Fibroblast of skin of abdomen (primary cell): ENCODE results near the gene APOBEC2.
A peak's percentile ranks its signal among the peaks of the same experiment; 100 is the strongest.

Experiments used
- DNase-seq: peaks from one replicate; pipeline ENCODE4 v3.0.0-alpha.2; 2013

The APOBEC2 gene

DNA sequence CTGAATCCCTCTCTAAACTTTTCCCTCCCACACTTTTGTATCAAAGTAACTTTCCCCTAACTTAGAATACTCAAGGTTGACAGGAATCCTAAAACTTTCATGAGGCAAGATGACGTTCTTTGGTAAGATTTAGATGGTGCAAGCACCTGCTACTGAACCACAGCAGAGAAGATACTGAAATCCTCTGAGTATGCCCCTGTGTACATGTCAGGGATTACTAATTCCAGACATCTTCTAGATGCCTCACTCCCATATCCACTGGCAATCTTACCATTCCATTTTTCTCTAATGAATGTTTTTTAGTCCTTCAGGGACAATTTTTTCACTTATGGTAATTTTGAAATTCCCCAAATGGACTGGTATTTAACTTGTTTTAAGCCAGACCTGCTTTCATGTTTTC is 9.1 kb downstream of the APOBEC2 start:
- no peak for DNase-seq

DNA sequence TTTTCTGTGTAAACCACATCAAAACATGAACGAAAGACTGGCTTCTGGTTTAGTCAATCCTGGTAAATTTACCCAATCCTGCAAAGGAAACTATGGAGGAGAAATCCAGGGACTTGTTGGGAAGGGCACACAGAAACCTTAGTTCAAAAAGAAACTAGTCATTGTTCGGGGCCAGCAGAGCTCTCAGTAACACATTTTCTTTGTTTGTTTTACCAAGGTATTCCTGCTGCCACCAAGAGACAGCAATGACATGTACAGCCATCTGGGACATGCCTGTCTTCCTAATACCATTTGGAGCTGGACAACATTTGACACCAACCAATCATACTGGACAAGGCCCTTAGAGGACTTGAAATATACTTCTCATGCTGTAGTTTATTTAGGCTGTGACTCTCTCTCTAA is 10.9 kb downstream of the APOBEC2 start:
- DNase-seq = no peak

DNA sequence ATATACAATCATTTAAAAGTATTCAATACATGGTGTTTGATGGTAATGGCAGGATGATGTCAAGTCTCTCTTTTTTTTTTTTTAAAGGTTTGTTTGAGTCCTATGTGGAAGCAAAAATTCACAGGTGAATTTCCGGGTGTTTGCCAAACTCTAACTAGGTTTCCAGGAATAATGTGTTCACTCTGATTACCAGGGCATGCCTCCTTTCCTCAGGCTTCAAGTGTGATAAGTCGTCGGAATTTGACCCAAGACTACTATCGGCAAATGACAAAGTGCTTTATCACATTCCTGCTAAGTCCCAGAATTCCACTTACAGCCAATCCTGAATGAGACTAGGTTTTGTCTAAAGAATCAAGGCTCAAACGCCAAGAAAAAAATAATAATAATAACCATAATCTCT is 11.8 kb downstream of the APOBEC2 start:
- DNase-seq = no peak

DNA sequence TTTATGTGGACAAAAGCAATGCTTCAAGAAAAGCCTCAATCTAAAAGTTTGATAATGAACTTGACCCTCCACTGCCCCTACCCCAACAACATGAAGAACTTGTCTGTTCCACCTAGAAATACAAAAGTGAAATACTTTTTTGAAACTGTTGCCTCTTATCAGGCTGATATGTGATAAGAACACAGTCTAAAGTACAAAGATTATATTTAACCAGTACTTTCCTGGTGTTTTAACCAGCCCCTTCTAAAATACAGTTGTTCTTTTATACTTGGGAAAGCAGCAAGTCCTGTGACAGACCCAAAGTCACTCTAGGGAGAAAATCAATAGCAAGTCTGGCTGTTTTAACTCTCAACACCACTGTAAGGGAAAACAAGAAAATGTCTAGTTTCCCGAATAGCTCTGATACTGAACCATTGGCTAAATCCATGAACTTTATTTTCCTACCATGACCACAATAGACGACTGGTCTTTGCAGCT is 12.6 kb downstream of the APOBEC2 start:
- DNase-seq = no peak

DNA sequence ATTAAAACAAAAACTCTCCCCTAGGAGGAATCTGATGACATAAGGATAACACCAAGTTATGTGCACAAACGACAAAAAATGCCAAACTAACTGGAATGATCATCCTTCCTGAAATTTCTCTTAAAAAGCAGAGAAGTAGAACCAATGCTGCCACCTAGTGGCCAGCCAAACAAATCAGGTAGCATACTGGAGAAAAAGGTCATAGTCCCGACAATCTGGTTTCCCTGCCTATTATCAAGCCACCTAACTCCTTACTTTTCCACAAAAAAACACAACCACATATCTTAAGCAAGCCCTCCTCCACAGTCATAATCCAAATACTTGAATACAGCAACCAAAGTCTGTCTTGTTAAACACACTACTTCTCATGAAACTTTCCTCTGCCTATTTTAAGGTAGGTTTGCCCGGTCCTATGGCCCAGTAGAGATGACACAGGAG is 13.9 kb downstream of the APOBEC2 start:
- peak; percentile 78 for DNase-seq

DNA sequence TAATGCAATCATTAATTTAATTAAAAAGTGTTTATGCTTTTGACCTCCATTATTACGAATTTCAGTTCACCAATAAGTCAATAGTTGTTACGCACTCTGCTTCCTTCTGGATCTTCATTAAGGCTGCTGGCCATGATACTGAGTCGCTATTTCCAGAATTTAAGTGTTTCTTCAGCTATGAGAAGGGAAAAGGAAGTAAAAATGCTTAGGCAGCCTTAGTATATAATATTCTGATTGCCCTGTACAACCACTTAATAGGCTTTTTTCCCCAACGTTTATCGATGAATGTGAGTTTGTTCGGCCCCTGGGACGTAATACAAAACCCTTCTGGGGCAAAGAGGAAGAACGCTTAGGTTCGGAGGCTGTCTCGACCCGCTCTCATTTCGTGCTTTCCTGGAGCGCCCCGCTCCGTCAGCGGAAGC is 18.5 kb downstream of the APOBEC2 start:
- no peak for DNase-seq

DNA sequence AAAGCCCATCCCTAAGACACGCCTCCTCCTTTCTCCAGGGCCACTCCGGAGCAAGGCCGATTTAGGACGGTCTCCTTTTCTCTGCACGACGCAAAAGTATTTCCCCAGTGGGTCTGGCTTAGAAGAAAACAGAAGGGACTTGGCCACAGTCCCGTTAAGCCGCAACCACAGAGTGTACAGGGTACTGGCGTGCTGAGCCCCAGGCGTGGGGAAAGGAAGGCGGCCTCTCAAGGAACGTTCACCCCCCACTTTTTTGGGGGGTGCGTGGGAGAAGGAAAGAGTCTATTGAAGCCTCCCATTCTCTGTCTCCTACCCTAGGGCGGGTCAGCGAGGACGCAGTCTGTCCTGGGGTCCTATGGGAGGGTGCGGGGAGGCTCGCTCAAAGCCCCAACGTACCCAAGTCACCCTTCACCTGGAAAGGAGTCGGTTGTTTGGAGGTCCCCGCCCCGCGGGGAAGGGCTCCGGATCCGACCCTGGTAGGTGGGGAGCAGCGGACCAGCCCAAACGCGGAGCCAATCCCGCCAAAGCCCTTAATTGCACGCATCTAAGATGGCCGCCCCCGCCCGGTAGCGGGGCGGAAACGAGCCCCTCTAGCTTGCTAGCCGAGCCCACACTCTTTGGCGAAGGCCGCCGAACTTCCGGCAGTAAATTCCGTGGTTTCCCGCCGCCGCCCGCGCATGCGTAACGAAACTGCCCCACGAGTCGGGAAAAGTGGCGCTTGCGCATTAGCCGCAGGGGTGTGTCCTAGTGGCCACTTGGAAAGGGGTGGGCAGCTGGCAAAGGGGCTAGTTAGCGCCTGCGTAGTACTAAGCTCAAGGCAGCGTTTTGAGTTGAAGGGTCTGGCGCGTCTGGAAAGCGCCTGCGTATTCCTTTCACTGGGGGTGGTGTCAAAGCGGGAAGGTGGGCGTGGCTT is 19.2 kb downstream of the APOBEC2 start, which contains the start of gene OARD1:
Gene OARD1 (minus strand): TSS at position 434 of the 913 bp plus-strand sequence. CDS start 722 bp downstream, outside the sequence.
- DNase-seq = peak; percentile 100

DNA sequence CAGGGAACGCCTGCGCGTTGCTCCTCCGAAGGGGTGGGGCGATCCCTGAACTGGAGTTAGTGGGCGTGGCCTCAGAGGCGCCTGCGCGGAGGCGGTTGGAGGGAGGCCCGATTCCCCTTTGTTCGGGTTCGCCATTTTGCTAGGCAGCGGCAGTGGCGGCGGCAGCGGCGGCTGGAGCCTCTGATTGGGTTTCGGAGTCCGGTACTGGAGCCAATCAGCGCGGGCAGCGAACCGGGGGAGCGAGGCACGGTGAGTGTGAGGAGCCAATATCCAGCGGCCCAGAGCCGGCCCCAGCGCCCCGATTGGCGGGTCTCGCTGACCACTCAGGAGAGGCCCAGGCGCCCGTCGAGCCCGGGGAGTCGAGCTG is 19.8 kb downstream of the APOBEC2 start, which contains the start of gene NFYA:
Gene NFYA (plus strand): TSS at position 139 of the 367 bp plus-strand sequence. CDS start 6,116 bp downstream, outside the sequence.
- peak; percentile 99 for DNase-seq

DNA sequence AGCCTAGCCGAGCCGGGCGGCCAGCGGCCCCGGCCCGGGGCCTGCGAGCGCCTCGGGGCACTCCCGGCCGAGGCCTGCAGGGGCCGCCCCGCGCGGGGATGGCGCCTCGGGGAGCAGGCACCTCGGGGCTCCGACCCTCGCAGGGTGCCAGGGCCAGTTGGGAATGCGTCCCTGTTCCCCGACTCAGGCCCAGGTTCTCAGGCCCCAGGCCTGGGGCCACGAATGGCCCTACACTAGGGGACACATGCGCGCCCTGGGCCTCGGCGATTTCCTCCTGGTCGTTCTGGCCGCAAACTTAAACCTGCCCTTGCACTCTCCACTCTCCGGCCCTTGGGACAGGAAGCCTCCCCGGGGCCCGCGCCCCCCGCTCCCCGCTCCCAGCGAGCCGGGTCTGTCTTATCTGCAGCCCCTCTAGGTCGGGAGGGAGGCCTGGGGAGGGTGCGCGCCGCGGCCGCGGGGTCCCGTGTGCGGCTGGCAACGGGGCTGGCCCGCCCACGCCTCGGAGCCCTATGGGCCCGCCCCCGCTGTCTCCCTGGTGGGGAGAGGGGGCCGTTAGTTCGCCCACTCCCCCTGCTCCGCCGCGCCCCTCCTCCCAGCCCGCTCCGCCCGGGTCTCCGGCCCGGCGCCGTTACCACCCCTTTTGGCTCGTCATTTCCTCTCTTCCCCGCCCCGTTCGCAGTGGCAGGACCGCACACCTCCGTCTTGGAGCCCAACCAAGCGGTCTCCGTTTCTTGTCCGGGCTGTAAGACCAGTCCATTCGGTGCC is 20.4 kb downstream of the APOBEC2 start:
- DNase-seq = peak; percentile 80

DNA sequence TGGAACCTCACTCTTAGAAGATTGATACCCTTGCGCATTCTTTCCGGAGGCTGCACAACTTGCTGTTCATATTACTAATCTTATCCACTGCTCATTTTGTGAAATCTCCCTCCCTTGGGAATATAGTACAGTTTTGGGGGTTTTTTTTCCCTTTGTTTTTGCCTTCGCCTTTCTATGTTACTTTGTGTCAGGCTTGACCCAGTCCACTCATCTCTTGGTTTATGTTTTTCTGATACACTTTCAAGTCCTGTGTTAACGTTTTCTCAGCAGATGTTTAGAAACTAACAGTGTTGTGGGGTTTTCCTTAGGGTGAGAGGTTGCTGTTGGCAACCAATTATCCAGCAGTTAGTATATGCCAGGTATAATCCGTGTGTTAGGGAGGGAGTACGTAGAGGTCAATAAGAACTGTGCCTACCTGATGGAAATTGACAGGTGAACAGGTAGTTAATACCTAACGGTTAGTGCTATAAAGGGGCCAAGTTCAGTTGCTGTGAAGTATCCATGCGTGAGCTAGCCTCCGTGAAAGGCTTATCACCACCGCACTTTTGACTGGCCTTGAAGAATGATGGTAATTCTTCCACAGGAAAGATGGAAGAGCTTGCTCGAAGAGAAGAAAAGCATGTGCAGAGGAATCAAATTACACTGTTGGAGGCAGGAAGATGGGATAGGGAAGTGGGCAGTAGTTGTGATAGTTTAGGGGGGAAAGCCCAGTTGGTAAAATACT is 21.1 kb downstream of the APOBEC2 start:
- DNase-seq = peak; percentile 26

DNA sequence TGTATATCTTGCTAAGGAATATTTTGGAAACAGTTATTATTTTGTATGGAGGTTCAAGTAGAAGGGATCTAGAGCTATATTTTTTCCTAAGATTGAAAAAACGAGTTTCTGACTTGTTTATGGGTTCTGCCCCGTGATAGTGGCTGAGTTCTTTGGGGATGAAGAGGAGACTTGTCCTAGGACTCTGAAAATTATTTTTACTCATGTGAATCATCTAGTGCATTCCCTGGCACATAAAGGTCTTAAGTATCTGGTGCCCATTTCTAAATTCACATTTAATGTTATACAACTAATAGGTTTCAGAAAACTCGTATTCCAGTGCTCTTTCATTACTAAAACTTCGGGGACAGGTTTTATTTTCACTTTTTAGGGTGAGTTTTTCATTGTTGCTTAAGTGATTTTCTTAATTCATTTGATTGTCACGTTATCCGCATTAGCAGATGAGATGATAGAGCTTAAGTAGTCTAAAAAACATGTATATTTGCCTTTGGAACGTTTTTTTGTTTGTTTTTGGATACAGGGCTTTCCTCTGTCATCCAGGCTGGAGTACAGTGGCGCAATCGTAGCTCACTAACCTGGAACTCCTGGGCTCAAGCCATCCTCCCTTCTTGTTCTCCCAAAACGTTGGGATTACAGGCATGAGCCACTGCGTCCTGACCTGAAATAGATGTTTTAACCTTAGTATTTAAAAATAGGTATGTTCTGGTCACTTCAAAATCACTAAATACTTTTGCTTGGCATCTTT is 21.9 kb downstream of the APOBEC2 start:
- no peak for DNase-seq

DNA sequence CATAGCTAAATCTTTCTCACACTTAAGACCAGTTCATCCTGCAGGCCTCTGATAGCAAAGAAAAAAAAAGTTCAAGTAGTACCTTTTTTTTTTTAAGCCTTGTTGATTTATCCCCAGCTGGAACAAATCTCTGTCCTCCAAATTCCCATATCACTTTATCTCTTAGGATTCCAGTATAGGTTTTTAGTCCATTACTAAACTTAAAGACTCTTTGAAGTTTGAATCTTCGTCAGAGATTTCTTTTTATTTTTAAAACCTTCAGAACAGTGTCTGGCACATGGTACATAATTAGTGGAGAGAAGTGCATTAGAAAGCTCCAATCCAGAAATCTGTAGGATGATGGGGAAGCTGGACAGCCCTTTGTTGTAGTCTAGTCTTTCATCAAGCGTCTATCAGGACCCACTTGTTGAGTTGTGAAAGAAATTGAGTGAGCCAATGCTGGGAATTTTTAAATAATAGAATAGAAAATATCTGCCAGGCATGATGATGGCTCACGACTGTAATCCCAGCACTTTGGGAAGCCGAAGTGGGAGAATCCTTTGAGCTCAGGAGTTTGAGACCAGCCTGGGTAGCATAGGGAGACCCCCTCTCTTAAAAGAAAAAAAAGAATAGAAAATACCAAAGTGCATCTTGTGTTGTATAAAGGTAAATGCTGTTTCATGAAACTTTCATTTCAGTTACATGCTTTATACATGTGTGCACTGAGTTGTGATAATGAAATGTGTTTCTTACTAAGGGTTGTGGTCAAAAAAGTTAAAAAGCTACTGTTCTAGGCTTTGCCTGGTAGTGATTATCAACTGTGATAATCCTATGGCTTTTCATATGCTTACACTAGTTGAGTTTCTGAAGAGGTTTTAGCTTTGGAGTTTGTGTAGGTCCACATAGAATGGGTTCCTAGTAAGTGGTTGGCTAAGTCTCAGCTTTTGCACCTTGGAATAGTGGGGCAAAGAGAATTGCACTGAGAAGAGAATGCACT is 22.9 kb downstream of the APOBEC2 start:
- no peak for DNase-seq

DNA sequence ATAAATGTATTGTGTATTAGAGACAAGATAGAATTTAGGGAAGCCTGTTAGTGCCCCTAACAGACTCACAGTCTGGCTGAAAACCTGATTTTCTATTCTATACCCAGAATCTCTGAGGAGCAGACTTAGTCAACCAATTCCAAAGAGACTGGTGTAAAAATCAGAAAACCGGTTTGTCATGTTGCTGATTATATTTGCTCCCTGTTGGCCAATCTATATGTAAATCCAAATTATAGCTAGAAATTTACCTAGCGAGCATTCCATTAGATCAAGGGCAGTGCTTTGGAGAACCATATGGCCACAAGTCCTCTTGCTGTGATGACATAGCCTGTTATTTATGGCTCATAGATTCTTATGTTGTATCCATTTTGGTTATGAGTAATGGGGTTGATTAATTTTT is 24.5 kb downstream of the APOBEC2 start:
- DNase-seq = no peak

DNA sequence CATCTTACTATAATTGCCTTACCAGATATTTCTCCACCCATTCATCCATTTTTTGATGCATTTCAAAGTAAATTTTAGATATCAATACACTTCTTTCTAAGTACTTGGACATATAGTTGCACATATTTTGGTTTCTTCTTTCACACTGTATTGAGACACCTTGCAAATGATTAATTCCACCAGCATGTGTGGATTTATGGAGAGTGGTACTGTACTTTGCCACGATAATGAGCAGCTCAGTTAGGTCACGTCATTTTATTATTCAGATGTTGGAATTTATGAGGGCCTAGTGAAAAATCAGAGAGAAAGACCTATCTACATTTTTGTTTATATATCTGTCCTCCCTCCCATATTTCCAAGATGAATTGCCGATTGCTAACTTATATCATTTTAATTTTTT is 25.1 kb downstream of the APOBEC2 start:
- no peak for DNase-seq

DNA sequence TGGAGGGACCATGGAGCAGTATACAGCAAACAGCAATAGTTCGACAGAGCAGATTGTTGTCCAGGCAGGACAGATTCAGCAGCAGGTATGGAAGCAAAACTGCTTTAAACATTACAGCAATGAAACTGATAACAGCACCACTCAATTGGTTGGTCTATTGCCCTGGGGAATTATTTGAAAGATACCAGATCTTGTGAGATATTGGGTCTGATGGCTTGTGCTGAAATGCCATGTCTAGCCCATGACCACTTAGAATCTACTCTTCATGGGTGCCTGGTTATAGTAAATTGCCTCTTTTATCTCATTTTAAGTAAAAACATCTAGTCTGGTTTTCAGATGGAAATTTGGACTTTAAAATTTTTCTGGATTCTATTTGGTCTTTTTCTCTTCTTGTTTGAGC is 26.1 kb downstream of the APOBEC2 start:
- DNase-seq = no peak

DNA sequence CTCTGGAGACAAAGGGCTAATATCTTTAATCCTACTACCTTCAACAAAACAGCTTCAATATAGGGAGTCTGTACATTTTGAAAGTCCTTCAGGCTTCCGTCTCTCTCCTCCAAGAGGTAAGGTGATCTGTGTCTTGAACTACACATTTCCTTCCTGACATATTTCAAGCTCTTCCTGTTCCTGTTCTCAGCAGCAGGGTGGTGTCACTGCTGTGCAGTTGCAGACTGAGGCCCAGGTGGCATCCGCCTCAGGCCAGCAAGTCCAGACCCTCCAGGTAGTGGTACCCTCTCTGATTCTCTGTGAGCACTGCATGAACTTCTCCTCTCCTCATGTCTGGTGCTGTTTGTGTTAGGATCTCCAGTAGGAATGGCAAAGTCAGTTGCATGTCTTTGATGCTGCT is 27.6 kb downstream of the APOBEC2 start:
- DNase-seq = no peak

DNA sequence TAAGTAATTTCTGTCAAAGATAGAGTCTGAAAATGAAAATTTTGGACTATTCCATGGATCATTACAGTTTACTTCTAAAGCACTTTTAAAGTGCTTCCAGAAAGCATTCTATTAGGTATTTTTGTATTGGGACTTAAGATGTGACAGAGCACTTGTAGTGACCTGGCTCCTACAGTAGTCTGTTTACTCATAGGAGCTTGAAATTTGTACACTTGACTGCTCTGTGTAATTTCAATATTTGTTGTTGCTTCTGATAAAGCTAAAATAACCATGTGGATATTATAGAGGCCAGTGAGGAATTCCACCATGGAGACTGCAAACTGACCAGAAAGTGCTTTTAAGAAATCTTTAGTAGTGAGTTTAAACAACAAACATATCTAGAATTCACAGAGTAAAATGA is 30.1 kb downstream of the APOBEC2 start:
- no peak for DNase-seq

DNA sequence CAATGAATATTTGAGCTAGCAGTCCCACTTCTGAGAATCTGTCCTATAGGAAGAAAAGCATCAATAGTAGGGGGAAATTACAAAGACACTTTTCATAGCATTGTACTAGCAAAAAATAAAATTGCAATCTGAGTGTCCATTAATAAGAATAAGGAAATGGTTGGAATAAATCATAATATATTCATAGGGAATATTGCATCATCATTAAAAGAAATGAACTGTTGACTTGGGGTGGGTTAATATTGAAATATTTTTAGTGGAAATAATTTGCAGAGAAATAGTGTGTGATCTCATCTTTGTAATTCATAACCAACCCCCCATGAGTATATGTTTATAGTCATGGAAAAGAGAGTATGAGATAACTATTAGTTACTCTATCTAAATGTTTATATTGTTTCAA is 32.2 kb downstream of the APOBEC2 start:
- DNase-seq = no peak

DNA sequence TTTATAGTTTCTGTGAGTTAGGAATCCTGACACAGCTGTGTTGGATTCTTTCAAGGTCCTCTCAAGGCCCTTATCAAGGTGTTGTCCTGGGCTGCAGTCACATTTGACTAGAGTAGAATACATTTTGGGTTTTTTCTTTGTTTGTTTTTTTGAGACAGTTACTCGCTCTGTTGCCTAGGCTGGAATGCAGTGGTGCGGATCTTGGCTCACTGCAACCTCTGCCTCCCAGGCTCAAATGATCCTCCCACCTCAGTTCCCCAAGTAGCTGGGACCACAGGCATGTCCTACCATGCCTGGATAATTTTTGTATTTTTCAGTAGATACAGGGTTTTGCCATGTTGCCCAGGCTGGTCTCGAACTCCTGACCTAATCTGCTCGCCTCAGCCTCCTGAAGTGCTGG is 35.4 kb downstream of the APOBEC2 start:
- no peak for DNase-seq
